SK-N-SH treated with all-trans-retinoic acid at 6 μM for 48 hours (cell line): ENCODE data around the gene SPECC1L.

ENCODE experiments used
- BACH2 ChIP-seq: fragments of 250-450 bp; sonication (Bioruptor Pico); IDR thresholded peaks from 2 replicates; pipeline ENCODE4 v1.9.0; 2021; ENCODE audit warnings: mild to moderate bottlenecking, borderline replicate concordance
- CREB5 ChIP-seq: fragments of 250-450 bp; sonication (Bioruptor Pico); IDR thresholded peaks from 2 replicates; pipeline ENCODE4 v1.5.1; 2020; ENCODE audit warnings: low read depth, mild to moderate bottlenecking, moderate library complexity
- GLIS3 ChIP-seq: fragments of 250-450 bp; sonication (Bioruptor Pico); IDR thresholded peaks from 2 replicates; pipeline ENCODE4 v1.5.0; 2020; ENCODE audit warnings: mild to moderate bottlenecking, moderate library complexity
- ISL1 ChIP-seq: fragments of 250-450 bp; sonication (Bioruptor Pico); IDR thresholded peaks from 2 replicates; pipeline ENCODE4 v2.1.2; 2022; ENCODE audit warnings: mild to moderate bottlenecking, moderate library complexity
- OSR1 ChIP-seq: fragments of 250-450 bp; sonication (Bioruptor Pico); IDR thresholded peaks from 2 replicates; pipeline ENCODE4 v1.8.0; 2022; ENCODE audit warnings: moderate library complexity, mild to moderate bottlenecking, inconsistent platforms
- PATZ1 ChIP-seq: fragments of 250-450 bp; sonication (Bioruptor Pico); IDR thresholded peaks from 2 replicates; pipeline ENCODE4 v1.8.0; 2020; ENCODE audit warnings: mild to moderate bottlenecking, moderate library complexity, borderline replicate concordance
- PPARA ChIP-seq: fragments of 250-450 bp; sonication (Bioruptor Pico); IDR thresholded peaks from 2 replicates; pipeline ENCODE4 v1.5.0; 2020; ENCODE audit warnings: mild to moderate bottlenecking, borderline replicate concordance
- TSHZ2 ChIP-seq: fragments of 250-450 bp; sonication (Bioruptor Pico); IDR thresholded peaks from 2 replicates; pipeline ENCODE4 v1.5.0; 2020; ENCODE audit warnings: mild to moderate bottlenecking, moderate library complexity
- ZC3H10 ChIP-seq: fragments of 250-450 bp; sonication (Bioruptor Pico); IDR thresholded peaks from 2 replicates; pipeline ENCODE4 v1.5.1; 2021; ENCODE audit warnings: mild to moderate bottlenecking, moderate library complexity
- ZFP3 ChIP-seq: fragments of 250-450 bp; sonication (Bioruptor Pico); IDR thresholded peaks from 2 replicates; pipeline ENCODE4 v1.5.0; 2020; ENCODE audit warnings: mild to moderate bottlenecking, moderate library complexity
- ZFP30 ChIP-seq: fragments of 450-650 bp; formaldehyde crosslinking; IDR thresholded peaks from 2 replicates; pipeline ENCODE4 v1.5.0; 2022; ENCODE audit warnings: mild to moderate bottlenecking, moderate library complexity
- ZNF70 ChIP-seq: fragments of 450-650 bp; formaldehyde crosslinking; IDR thresholded peaks from 2 replicates; pipeline ENCODE4 v1.5.0; 2020; ENCODE audit warnings: mild to moderate bottlenecking, moderate library complexity
- ZNF8 ChIP-seq: fragments of 450-650 bp; formaldehyde crosslinking; IDR thresholded peaks from 2 replicates; pipeline ENCODE4 v1.5.0; 2020; ENCODE audit warnings: mild to moderate bottlenecking, moderate library complexity

- TF ChIP-seq ZC3H10 (CRISPR knock-in tag) (no peak), PPARA (CRISPR knock-in tag) (no peak), PATZ1 (CRISPR knock-in tag) (no peak), ZNF70 (no peak), ZFP30 (CRISPR knock-in tag) (no peak), ZNF8 (no peak), CREB5 (CRISPR knock-in tag) (no peak), GLIS3 (CRISPR knock-in tag) (no peak), ISL1 (CRISPR knock-in tag) (no peak), TSHZ2 (CRISPR knock-in tag) (no peak), BACH2 (CRISPR knock-in tag) (no peak), OSR1 (CRISPR knock-in tag) (no peak), ZFP3 (CRISPR knock-in tag) (no peak)
Observed at GRCh38 chr22:24453853-24454252, 183.2 kb downstream of the SPECC1L start.
